Measurements from ENCODE around the gene C11orf87.

C11orf87 gene

GRCh38 chr11:109443052-109443451, 21.1 kb downstream of the C11orf87 start:
- no peak for DNase-seq (ENCODE audit: low read depth)

DNA sequence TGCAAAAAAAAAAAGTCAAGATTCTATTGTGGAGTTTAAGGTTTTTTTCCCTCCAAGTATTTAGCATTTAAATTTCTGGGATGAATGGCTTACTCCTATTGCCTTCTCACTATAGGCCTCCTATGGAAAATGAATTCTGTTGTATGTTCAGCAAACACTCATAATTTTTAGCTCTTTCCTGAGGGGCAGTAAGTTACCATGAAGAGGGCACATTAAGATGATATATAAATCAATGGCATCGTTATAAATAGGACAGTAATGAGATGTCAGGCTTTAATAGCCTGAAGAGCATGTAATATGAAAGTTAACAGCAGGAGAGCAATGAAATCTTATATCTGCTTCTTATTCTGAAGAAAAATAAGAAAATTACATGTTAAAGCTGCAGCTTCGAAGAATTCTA, 32.9 kb downstream of the C11orf87 start:
- no peak for DNase-seq (ENCODE audit: low read depth)
